Measurements from ENCODE around the gene CATSPERZ. TPM values are rescaled to one million over a fixed set of nuclear protein-coding genes. Genes with fewer than 3 reads are reported as not detected.

The CATSPERZ gene
- polyA plus RNA-seq, 3 donors = 0.15 TPM; not detected in 1

- 76 to 89% (median 86%) methylated on average over 12 of the region's 12 CpGs for WGBS, 3 donors
- no peak overlapping the region for H3K27ac ChIP-seq (ENCODE audit: low read depth, low read length)
Observed at GRCh38 chr11:64347193-64347867, 47.2 kb downstream of the CATSPERZ start.

GRCh38 chr11:64348383-64349024, 48.3 kb downstream of the CATSPERZ start:
- WGBS, 3 donors = 63 to 79% (median 65%) methylated on average over 13 to 14 of the region's 14 CpGs
- H3K27ac ChIP-seq (ENCODE audit: low read depth, low read length) = no peak overlapping the region

- WGBS, 3 donors = 84 to 89% (median 87%) methylated on average over 7 of the region's 7 CpGs
- no peak overlapping the region for H3K27ac ChIP-seq (ENCODE audit: low read depth, low read length)
Observed at GRCh38 chr11:64349025-64349387, 48.8 kb downstream of the CATSPERZ start.

GRCh38 chr11:64349404-64349803, 49.2 kb downstream of the CATSPERZ start:
- no peak overlapping the region for H3K27ac ChIP-seq (ENCODE audit: low read depth, low read length)
- WGBS, 3 donors = 86 to 93% (median 89%) methylated on average over 11 of the region's 11 CpGs

GRCh38 chr11:64351136-64351631, 51.0 kb downstream of the CATSPERZ start:
- WGBS, 3 donors = 87 to 94% (median 91%) methylated on average over 16 to 18 of the region's 18 CpGs
- H3K27ac ChIP-seq (ENCODE audit: low read depth, low read length) = no peak overlapping the region

GRCh38 chr11:64352099-64352994, 52.2 kb downstream of the CATSPERZ start:
- WGBS, 3 donors = 90 to 92% (median 92%) methylated on average over 32 to 33 of the region's 33 CpGs
- H3K27ac ChIP-seq (ENCODE audit: low read depth, low read length) = no peak overlapping the region

- H3K27ac ChIP-seq (ENCODE audit: low read depth, low read length) = no peak overlapping the region
- 57 to 90% (median 86%) methylated on average over 31 to 34 of the region's 34 CpGs for WGBS, 3 donors
Observed at GRCh38 chr11:64352995-64353714, 53.0 kb downstream of the CATSPERZ start.

GRCh38 chr11:64353715-64354506, 53.8 kb downstream of the CATSPERZ start:
- H3K27ac ChIP-seq (ENCODE audit: low read depth, low read length) = no peak overlapping the region
- 78 to 85% (median 79%) methylated on average over 15 to 20 of the region's 20 CpGs for WGBS, 3 donors

Other genes starting within 250 kb of the CATSPERZ start
- gene MACROD1, start 134.2 kb upstream of the CATSPERZ start, polyA plus RNA-seq = 10 to 100 TPM; 27.6 to 66.7 (median 38.7) TPM
- 10 to 100 TPM; 30.0 to 65.6 (median 46.3) TPM for gene STIP1, start 114.2 kb upstream of the CATSPERZ start, polyA plus RNA-seq
- 10 to 100 TPM in 2 of 3 donors, 1 to 10 TPM in 1; 5.6 to 39.9 (median 26.7) TPM for gene FERMT3, start 93.6 kb upstream of the CATSPERZ start, polyA plus RNA-seq
- 10 to 100 TPM; 42.2 to 61.3 (median 46.7) TPM for gene TRPT1, start 74.2 kb upstream of the CATSPERZ start, polyA plus RNA-seq
- gene NUDT22, start 74.1 kb upstream of the CATSPERZ start, polyA plus RNA-seq = 10 to 100 TPM; 42.5 to 51.3 (median 49.4) TPM
- gene DNAJC4, start 69.8 kb upstream of the CATSPERZ start, polyA plus RNA-seq = 10 to 100 TPM; 34.4 to 47.0 (median 42.8) TPM
- gene VEGFB, start 65.8 kb upstream of the CATSPERZ start, polyA plus RNA-seq = 100 to 1,000 TPM in 2 of 3 donors, 10 to 100 TPM in 1; 53.2 to 327 (median 249) TPM
- 100 to 1,000 TPM; 105 to 176 (median 137) TPM for gene FKBP2, start 59.3 kb upstream of the CATSPERZ start, polyA plus RNA-seq
- 100 to 1,000 TPM; 102 to 148 (median 139) TPM for gene PPP1R14B, start 53.4 kb upstream of the CATSPERZ start, polyA plus RNA-seq
- 10 to 100 TPM in 2 of 3 donors, 1 to 10 TPM in 1; 5.7 to 22.2 (median 11.1) TPM for gene PLCB3, start 48.8 kb upstream of the CATSPERZ start, polyA plus RNA-seq
- 100 to 1,000 TPM in 1 of 3 donors, 10 to 100 TPM in 2; 40.5 to 115 (median 70.6) TPM for gene BAD, start 15.7 kb upstream of the CATSPERZ start, polyA plus RNA-seq
- 10 to 100 TPM; 13.0 to 28.5 (median 25.2) TPM for gene GPR137, start 14.5 kb upstream of the CATSPERZ start, polyA plus RNA-seq
- under 1 TPM in 1 of 3 donors, not detected in 2; 0.04 TPM for gene KCNK4, start 9.1 kb upstream of the CATSPERZ start, polyA plus RNA-seq
- 10 to 100 TPM; 30.1 to 58.1 (median 49.6) TPM for gene ESRRA, start 5.2 kb downstream of the CATSPERZ start, polyA plus RNA-seq
- 100 to 1,000 TPM; 135 to 387 (median 213) TPM for gene TRMT112, start 17.2 kb downstream of the CATSPERZ start, polyA plus RNA-seq
- 100 to 1,000 TPM; 183 to 391 (median 277) TPM for gene PRDX5, start 17.8 kb downstream of the CATSPERZ start, polyA plus RNA-seq
- 10 to 100 TPM in 2 of 3 donors, 1 to 10 TPM in 1; 9.1 to 19.1 (median 11.7) TPM for gene CCDC88B, start 39.8 kb downstream of the CATSPERZ start, polyA plus RNA-seq
- 10 to 100 TPM; 11.1 to 29.4 (median 25.3) TPM for gene RPS6KA4, start 58.8 kb downstream of the CATSPERZ start, polyA plus RNA-seq

Measured in adipose tissue (tissue), 3 donors.